GM20000 (cell line): ENCODE results near the gene LCMT1.
"Not testable (repeated sequence)": the region's sequence is repeated elsewhere in the genome, so short reads cannot be mapped to it uniquely, and the experiment has no call there.

Experiments used
- DNase-seq: peaks from one replicate; pipeline ENCODE4 v3.0.0; 2012; ENCODE audit warnings: low spot score
- CTCF ChIP-seq: IDR thresholded peaks from 2 replicates; pipeline ENCODE4 v1.5.1; 2012; ENCODE audit warnings: mild to moderate bottlenecking, control low read depth; ENCODE audit errors: extremely low read depth, missing control alignments

Gene LCMT1

GRCh38 chr16:25163683-25164082 is 52.1 kb downstream of the LCMT1 start:
- no peak for TF ChIP-seq CTCF

GRCh38 chr16:25165284-25165683 is 53.7 kb downstream of the LCMT1 start:
- TF ChIP-seq CTCF = no peak
- no peak for DNase-seq

More at GRCh38 chr16:25163683-25164082, 52.1 kb downstream of the LCMT1 start:
- no peak for DNase-seq

GRCh38 chr16:25167920-25168319 is 56.4 kb downstream of the LCMT1 start:
- not testable (repeated sequence) for DNase-seq

GRCh38 chr16:25171390-25171789 is 59.8 kb downstream of the LCMT1 start:
- no peak for TF ChIP-seq CTCF

GRCh38 chr16:25172831-25173230 is 61.3 kb downstream of the LCMT1 start:
- DNase-seq = no peak
- no peak for TF ChIP-seq CTCF

More at GRCh38 chr16:25171390-25171789, 59.8 kb downstream of the LCMT1 start:
- no peak for DNase-seq

- no peak for DNase-seq
- TF ChIP-seq CTCF = no peak
These were observed 62.7 kb downstream of the LCMT1 start for GRCh38 chr16:25174285-25174684.

GRCh38 chr16:25176136-25176535 is 64.6 kb downstream of the LCMT1 start:
- no peak for DNase-seq
- TF ChIP-seq CTCF = no peak

- TF ChIP-seq CTCF = no peak
- no peak for DNase-seq
These were observed 65.9 kb downstream of the LCMT1 start for GRCh38 chr16:25177512-25177830.
